Activated CD8-positive, alpha-beta T cell treated with anti-CD3 and anti-CD28 coated beads for 36 hours (primary cell): ENCODE results near the gene PLEKHN1. TPM values are rescaled to one million over a fixed set of nuclear protein-coding genes. Genes with fewer than 3 reads are reported as not detected.

Source experiments
- ATAC-seq: fragments of 200-7000 bp; cut with Tn5 transposase; one replicate; pipeline ENCODE4 v1.10.0; 2021; ENCODE audit warnings: mild to moderate bottlenecking, moderate library complexity
- CTCF ChIA-PET: fragments of 350-600 bp; sonication (Branson Sonifier 250); formaldehyde crosslinking; loops from one replicate; lab custom pipeline; 2021; ENCODE audit warnings: antibody characterized with exemption; lab: Charles Lee
- POLR2A ChIA-PET: fragments of 350-600 bp; sonication (Branson Sonifier 250); formaldehyde crosslinking; loops from one replicate; lab custom pipeline; 2021; ENCODE audit warnings: antibody characterized with exemption; lab: Charles Lee
- DNase-seq: peaks from one replicate; pipeline ENCODE4 v3.0.0-alpha.2; 2020
- H3K27ac Mint-ChIP-seq: one replicate; pipeline ENCODE4 v1.8.0; 2021; ENCODE audit warnings: mild to moderate bottlenecking, mixed read lengths
- H3K27me3 Mint-ChIP-seq: one replicate; pipeline ENCODE4 v1.8.0; 2021; ENCODE audit warnings: mixed read lengths
- H3K36me3 Mint-ChIP-seq: one replicate; pipeline ENCODE4 v1.8.0; 2021; ENCODE audit warnings: low read depth, mixed read lengths
- H3K4me1 Mint-ChIP-seq: one replicate; pipeline ENCODE4 v1.8.0; 2021; ENCODE audit warnings: low read depth, mixed read lengths
- H3K4me3 Mint-ChIP-seq: one replicate; pipeline ENCODE4 v1.8.0; 2021; ENCODE audit warnings: mild to moderate bottlenecking, moderate library complexity, mixed read lengths
- H3K9me3 Mint-ChIP-seq: one replicate; pipeline ENCODE4 v1.8.0; 2021; ENCODE audit warnings: mixed read lengths
- intact Hi-C: fragments of 100-400 bp; cut with micrococcal nuclease; formaldehyde crosslinking; loops from one replicate; pipeline ENCODE4 v1.10.0; 2022
- total RNA-seq, 2 experiments: library from RNA; stranded (reverse); gene quantifications; one replicate each; pipeline ENCODE4 v1.2.3, GENCODE V29; 2021
- TF ChIP-seq, protein P1 (sequence below): fragments of 200-600 bp; IDR thresholded peaks from one replicate; pipeline ENCODE4 v1.8.0; 2022; ENCODE audit warnings: antibody characterized with exemption, mild to moderate bottlenecking

PLEKHN1 gene
- total RNA-seq, 2 experiments from 2014 or later = 1.0 to 1.3 TPM

- DNase-seq (peak; percentile 61), ATAC-seq (peak; percentile 25)
- TF ChIP-seq, protein P1, sequence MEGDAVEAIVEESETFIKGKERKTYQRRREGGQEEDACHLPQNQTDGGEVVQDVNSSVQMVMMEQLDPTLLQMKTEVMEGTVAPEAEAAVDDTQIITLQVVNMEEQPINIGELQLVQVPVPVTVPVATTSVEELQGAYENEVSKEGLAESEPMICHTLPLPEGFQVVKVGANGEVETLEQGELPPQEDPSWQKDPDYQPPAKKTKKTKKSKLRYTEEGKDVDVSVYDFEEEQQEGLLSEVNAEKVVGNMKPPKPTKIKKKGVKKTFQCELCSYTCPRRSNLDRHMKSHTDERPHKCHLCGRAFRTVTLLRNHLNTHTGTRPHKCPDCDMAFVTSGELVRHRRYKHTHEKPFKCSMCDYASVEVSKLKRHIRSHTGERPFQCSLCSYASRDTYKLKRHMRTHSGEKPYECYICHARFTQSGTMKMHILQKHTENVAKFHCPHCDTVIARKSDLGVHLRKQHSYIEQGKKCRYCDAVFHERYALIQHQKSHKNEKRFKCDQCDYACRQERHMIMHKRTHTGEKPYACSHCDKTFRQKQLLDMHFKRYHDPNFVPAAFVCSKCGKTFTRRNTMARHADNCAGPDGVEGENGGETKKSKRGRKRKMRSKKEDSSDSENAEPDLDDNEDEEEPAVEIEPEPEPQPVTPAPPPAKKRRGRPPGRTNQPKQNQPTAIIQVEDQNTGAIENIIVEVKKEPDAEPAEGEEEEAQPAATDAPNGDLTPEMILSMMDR = no peak
- Mint-ChIP-seq H3K4me3 (peak within 1 kb of the TSS; percentile 68), H3K4me1 (peaks cover 15% of the 10 kb centered on the region), H3K27ac (no peak within 1 kb of the TSS), H3K9me3 (no peaks in the 10 kb centered on the region), H3K27me3 (peaks cover 53% of the 10 kb centered on the region), H3K36me3 (no peaks in the 10 kb centered on the region)
- CTCF ChIA-PET = no interaction called here
- POLR2A ChIA-PET = interaction anchor here (0.9 to 1.1 kb wide), 2 partner anchors 17 to 47 kb away, joined by 3 read pairs; no protein-coding TSS in a partner anchor
- intact Hi-C loops = no loop called here
These were observed 42.9 kb upstream of the PLEKHN1 start, which contains the start of gene SAMD11 for GRCh38 chr1:923131-923990. TSS of gene SAMD11 (plus strand) at chr1:923923. CDS start at chr1:924432, 509 bp downstream.

DNA sequence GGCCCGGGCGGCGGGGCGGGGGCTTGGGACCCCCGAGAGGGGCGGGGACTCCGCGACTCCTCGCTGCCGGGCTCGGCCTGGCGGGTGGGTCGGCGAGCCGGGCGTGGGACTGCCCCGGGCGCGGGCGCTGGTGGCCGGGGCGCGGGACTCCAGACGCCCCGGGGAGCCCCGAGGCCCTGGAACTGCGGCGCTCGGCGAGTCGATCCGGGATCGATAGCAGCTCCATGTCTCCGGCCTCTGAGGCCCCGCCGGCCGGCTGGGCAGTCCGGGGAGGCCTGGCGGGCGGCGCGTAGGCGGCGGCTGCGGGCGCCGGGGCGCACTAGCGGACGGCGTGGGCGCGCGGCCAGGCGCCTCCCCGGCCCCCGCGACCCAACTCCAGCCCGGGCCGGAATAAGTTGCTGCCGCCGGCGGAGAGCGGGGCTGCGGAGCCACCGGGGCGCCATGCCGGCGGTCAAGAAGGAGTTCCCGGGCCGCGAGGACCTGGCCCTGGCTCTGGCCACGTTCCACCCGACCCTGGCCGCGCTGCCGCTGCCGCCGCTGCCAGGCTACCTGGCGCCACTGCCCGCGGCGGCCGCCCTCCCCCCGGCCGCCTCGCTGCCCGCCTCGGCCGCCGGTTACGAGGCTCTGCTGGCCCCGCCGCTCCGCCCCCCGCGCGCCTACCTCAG, 42.2 kb upstream of the PLEKHN1 start:
- Mint-ChIP-seq H3K27ac (no peak overlapping the region), H3K4me3 (no peak overlapping the region), H3K36me3 (no peaks in the 10 kb centered on the region), H3K9me3 (no peaks in the 10 kb centered on the region), H3K4me1 (peaks cover 15% of the 10 kb centered on the region), H3K27me3 (peaks cover 49% of the 10 kb centered on the region)
- DNase-seq (no peak), ATAC-seq (no peak)
- intact Hi-C loops = no loop called here
- CTCF ChIA-PET = no interaction called here
- POLR2A ChIA-PET = interaction anchor here (0.9 to 1.1 kb wide), 2 partner anchors 18 to 47 kb away, joined by 3 read pairs; no protein-coding TSS in a partner anchor
- TF ChIP-seq, protein P1 = no peak

- intact Hi-C loops = no loop called here
- ChIA-PET CTCF (no interaction called here), POLR2A (no interaction called here)
- H3K4me3 Mint-ChIP-seq = no peak overlapping the region
- ATAC-seq = no peak
- no peaks in the 10 kb centered on the region for H3K36me3 Mint-ChIP-seq
- no peak for DNase-seq
- no peaks in the 10 kb centered on the region for H3K9me3 Mint-ChIP-seq
- H3K27ac Mint-ChIP-seq = no peak overlapping the region
- TF ChIP-seq, protein P1 = no peak
- H3K27me3 Mint-ChIP-seq = peaks cover 49% of the 10 kb centered on the region
- H3K4me1 Mint-ChIP-seq = peaks cover 15% of the 10 kb centered on the region
These were observed 41.4 kb upstream of the PLEKHN1 start for GRCh38 chr1:924656-925560.

- no peak for DNase-seq
- POLR2A ChIA-PET = interaction anchor here (1.4 kb wide), 1 partner anchor 20 kb away, joined by 4 read pairs; no protein-coding TSS in a partner anchor
- Mint-ChIP-seq H3K36me3 (no peaks in the 10 kb centered on the region), H3K9me3 (no peaks in the 10 kb centered on the region), H3K4me1 (peaks cover 11% of the 10 kb centered on the region), H3K4me3 (no peak overlapping the region), H3K27ac (no peak overlapping the region), H3K27me3 (peaks cover 44% of the 10 kb centered on the region)
- CTCF ChIA-PET = interaction anchor here (0.7 kb wide), 1 partner anchor 13 kb away, joined by 3 read pairs; no protein-coding TSS in a partner anchor
- TF ChIP-seq, protein P1 = no peak
- ATAC-seq = no peak
- intact Hi-C loops = no loop called here
These were observed 40.5 kb upstream of the PLEKHN1 start for GRCh38 chr1:925561-926421.
